ENCODE measurements around the gene P2RY14.

P2RY14 gene

GRCh38 chr3:151276687-151277042, 1.7 kb downstream of the P2RY14 start:
- H3K4me3 ChIP-seq (ENCODE audit: low read depth, low read length) = no peak overlapping the region
- peak; percentile 52 for DNase-seq (ENCODE audit: low read depth)
- no peak for TF ChIP-seq CTCF (IDR thresholded peaks at IDR 0.05; ENCODE audit: insufficient read depth, low read depth, low read length, missing control alignments)

- H3K4me3 ChIP-seq (ENCODE audit: low read depth, low read length) = no peak overlapping the region
- no peak for TF ChIP-seq CTCF (IDR thresholded peaks at IDR 0.05; ENCODE audit: insufficient read depth, low read depth, low read length, missing control alignments)
- DNase-seq (ENCODE audit: low read depth) = peak; percentile 3
These were observed 2.2 kb downstream of the P2RY14 start for GRCh38 chr3:151276038-151276686.

- no peak for DNase-seq (ENCODE audit: low read depth)
- no peak overlapping the region for H3K4me3 ChIP-seq (ENCODE audit: low read depth, low read length)
- no peak for TF ChIP-seq CTCF (IDR thresholded peaks at IDR 0.05; ENCODE audit: insufficient read depth, low read depth, low read length, missing control alignments)
These were observed 3.3 kb downstream of the P2RY14 start for GRCh38 chr3:151275091-151275490.

GRCh38 chr3:151269631-151270030, 8.7 kb downstream of the P2RY14 start:
- TF ChIP-seq CTCF (IDR thresholded peaks at IDR 0.05; ENCODE audit: insufficient read depth, low read depth, low read length, missing control alignments) = no peak
- no peak for DNase-seq (ENCODE audit: low read depth)
- H3K4me3 ChIP-seq (ENCODE audit: low read depth, low read length) = no peak overlapping the region

GRCh38 chr3:151268267-151269235, 9.8 kb downstream of the P2RY14 start:
- DNase-seq (ENCODE audit: low read depth) = peak; percentile 72
- no peak for TF ChIP-seq CTCF (IDR thresholded peaks at IDR 0.05; ENCODE audit: insufficient read depth, low read depth, low read length, missing control alignments)
- no peak overlapping the region for H3K4me3 ChIP-seq (ENCODE audit: low read depth, low read length)

GRCh38 chr3:151267066-151267465, 11.3 kb downstream of the P2RY14 start:
- TF ChIP-seq CTCF (IDR thresholded peaks at IDR 0.05; ENCODE audit: insufficient read depth, low read depth, low read length, missing control alignments) = no peak
- DNase-seq (ENCODE audit: low read depth) = no peak
- no peak overlapping the region for H3K4me3 ChIP-seq (ENCODE audit: low read depth, low read length)

Data from GM12865 (cell line).